ENCODE data around the gene SLC19A1.

DNA sequence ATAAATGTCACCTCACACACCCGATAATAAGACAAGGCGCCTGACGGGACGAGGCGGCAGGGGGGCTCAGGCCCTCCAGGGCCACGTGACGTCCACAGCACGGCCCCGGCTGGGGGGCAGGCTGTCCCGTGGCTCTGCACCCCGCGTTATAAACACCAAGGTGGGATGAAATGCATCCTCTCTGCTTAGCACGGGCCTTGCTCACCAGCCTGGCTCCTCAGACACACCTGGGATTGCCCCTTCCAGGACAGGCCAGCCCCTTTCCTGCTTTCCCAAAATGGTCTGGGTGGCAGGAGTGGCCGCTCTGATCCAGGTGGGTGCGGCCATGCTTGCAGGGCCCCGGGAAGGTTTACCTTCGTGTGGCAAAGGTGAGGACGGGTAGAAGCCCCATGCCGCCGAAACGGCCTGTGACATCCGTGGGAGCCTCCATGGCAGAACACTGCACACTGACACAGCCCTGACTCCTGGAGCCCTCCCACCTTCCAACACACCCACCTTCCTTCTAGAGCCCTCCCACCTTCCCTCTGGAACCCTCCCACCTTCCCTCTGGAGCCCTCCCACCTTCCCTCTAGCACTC lies 35.9 kb downstream of the SLC19A1 start:
- TF ChIP-seq POLR2AphosphoS5 (IDR thresholded peaks at IDR 0.05; ENCODE audit: low read depth, low read length): no peak
- TF ChIP-seq POLR2A (IDR thresholded peaks at IDR 0.05; ENCODE audit: low read depth, low read length): no peak
- TF ChIP-seq TAF1 (IDR thresholded peaks at IDR 0.05; ENCODE audit: borderline replicate concordance, low read depth, low read length): no peak
